Hepatocyte (in vitro differentiated cells): ENCODE data around the gene C12orf56. TPM values are rescaled to one million over a fixed set of nuclear protein-coding genes. Genes with fewer than 3 reads are reported as not detected.
"Not testable (repeated sequence)": the region's sequence is repeated elsewhere in the genome, so short reads cannot be mapped to it uniquely, and the experiment has no call there.

ENCODE experiments used
- DNase-seq: peaks from one replicate; pipeline ENCODE4 v3.0.0-alpha.2; 2016; ENCODE audit warnings: low spot score
- H2AFZ ChIP-seq: fragments of 200-600 bp; sonication (generic); 2 replicates; pipeline ENCODE4 v1.6.0; 2016; ENCODE audit warnings: antibody characterized with exemption, mild to moderate bottlenecking
- H3K27ac ChIP-seq: fragments of 200-600 bp; sonication (generic); 2 replicates; pipeline ENCODE4 v1.5.1; 2016; ENCODE audit warnings: mild to moderate bottlenecking
- H3K27me3 ChIP-seq: fragments of 200-600 bp; sonication (generic); 2 replicates; pipeline ENCODE4 v1.6.1; 2016
- H3K36me3 ChIP-seq: fragments of 200-600 bp; sonication (generic); replicated peaks from 2 replicates; pipeline ENCODE4 v1.5.1; 2016; ENCODE audit warnings: low read depth; ENCODE audit not compliant: insufficient read depth
- H3K4me1 ChIP-seq: fragments of 200-600 bp; sonication (generic); 2 replicates; pipeline ENCODE4 v1.5.1; 2016; ENCODE audit warnings: mild to moderate bottlenecking, moderate library complexity; ENCODE audit not compliant: insufficient read depth
- H3K4me2 ChIP-seq: fragments of 200-600 bp; sonication (generic); 2 replicates; pipeline ENCODE4 v1.6.0; 2016
- H3K4me3 ChIP-seq: fragments of 200-600 bp; sonication (generic); 2 replicates; pipeline ENCODE4 v1.5.1; 2016; ENCODE audit warnings: mild to moderate bottlenecking
- H3K79me2 ChIP-seq: fragments of 200-600 bp; sonication (generic); 2 replicates; pipeline ENCODE4 v1.6.0; 2017; ENCODE audit warnings: mild to moderate bottlenecking
- H3K9me2 ChIP-seq: fragments of 200-600 bp; sonication (generic); replicated peaks from 2 replicates; pipeline ENCODE4 v1.6.0; 2017; ENCODE audit warnings: mild to moderate bottlenecking; ENCODE audit not compliant: insufficient read depth
- H3K9me3 ChIP-seq: fragments of 200-600 bp; sonication (generic); 2 replicates; pipeline ENCODE4 v1.5.1; 2016; ENCODE audit warnings: low read depth, mild to moderate bottlenecking
- H4K20me1 ChIP-seq: fragments of 200-600 bp; sonication (generic); 2 replicates; pipeline ENCODE4 v1.6.0; 2016; ENCODE audit warnings: mild to moderate bottlenecking; ENCODE audit not compliant: insufficient read depth, poor library complexity, severe bottlenecking
- EZH2 ChIP-seq: fragments of 200-600 bp; sonication (generic); IDR thresholded peaks from 2 replicates; pipeline ENCODE4 v1.6.1; 2016; ENCODE audit warnings: antibody characterized with exemption, mild to moderate bottlenecking, borderline replicate concordance
- EZH2phosphoT487 ChIP-seq: fragments of 200-600 bp; sonication (generic); IDR thresholded peaks from one replicate; pipeline ENCODE4 v1.6.1; 2018; ENCODE audit warnings: antibody characterized with exemption, mild to moderate bottlenecking, low read depth, moderate library complexity; ENCODE audit not compliant: unreplicated experiment, severe bottlenecking
- WGBS: methylation state at CpG from one replicate; pipeline ENCODE4 v1.1.6; 2016; ENCODE audit warnings: low lambda C conversion rate; ENCODE audit errors: missing lambda C conversion rate; 5-methylcytosine and 5-hydroxymethylcytosine counted together
- polyA plus RNA-seq: library from polyadenylated mRNA; unstranded; fragments of >200 nt; fragmentation: Nextera tagmentation; extraction: Ambion mirVana; gene quantifications from 2 replicates; pipeline ENCODE4 v1.2.1, GENCODE V29; 2016
- total RNA-seq: library from RNA; depleted of rRNA; stranded (reverse); fragments of >200 nt; gene quantifications from 2 replicates; pipeline ENCODE4 v1.2.3, GENCODE V29; 2014
- TF ChIP-seq, protein P1 (sequence below): fragments of 200-600 bp; sonication (generic); IDR thresholded peaks from 2 replicates; pipeline ENCODE4 v1.5.1; 2016; ENCODE audit warnings: antibody characterized with exemption, mild to moderate bottlenecking; ENCODE audit not compliant: poor library complexity

C12orf56 gene
- total and polyA plus RNA-seq, 2 experiments from 2014 or later = 0.20 to 1.4 TPM

DNA sequence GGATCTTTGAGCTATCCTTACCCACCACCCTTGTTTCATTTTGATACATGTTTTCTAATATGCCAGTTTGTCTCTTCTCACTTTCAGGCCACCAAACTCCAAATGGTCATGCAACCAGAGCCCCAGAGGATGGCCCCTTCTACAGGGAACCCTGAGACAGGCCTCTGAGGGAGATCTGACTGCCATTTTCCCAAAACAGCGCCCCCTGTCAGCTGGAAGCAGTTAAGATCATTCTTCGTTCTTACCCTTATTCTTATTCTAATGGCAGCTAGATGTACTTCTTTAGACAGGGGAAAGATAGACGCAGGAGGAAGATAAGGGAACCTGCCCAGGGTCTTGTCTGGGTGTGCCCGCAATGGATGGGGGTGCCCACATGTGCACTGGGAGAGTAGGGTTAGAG lies 38.4 kb downstream of the C12orf56 start:
- H4K20me1 ChIP-seq = no peaks in the 10 kb centered on the region
- no peaks in the 10 kb centered on the region for H3K9me2 ChIP-seq
- 76% methylated on average over 4 of the region's 4 CpGs for WGBS
- no peaks in the 10 kb centered on the region for H3K36me3 ChIP-seq
- no peaks in the 10 kb centered on the region for H3K79me2 ChIP-seq
- no peaks in the 10 kb centered on the region for H3K27me3 ChIP-seq
- no peaks in the 10 kb centered on the region for H3K4me1 ChIP-seq
- TF ChIP-seq, protein P1, sequence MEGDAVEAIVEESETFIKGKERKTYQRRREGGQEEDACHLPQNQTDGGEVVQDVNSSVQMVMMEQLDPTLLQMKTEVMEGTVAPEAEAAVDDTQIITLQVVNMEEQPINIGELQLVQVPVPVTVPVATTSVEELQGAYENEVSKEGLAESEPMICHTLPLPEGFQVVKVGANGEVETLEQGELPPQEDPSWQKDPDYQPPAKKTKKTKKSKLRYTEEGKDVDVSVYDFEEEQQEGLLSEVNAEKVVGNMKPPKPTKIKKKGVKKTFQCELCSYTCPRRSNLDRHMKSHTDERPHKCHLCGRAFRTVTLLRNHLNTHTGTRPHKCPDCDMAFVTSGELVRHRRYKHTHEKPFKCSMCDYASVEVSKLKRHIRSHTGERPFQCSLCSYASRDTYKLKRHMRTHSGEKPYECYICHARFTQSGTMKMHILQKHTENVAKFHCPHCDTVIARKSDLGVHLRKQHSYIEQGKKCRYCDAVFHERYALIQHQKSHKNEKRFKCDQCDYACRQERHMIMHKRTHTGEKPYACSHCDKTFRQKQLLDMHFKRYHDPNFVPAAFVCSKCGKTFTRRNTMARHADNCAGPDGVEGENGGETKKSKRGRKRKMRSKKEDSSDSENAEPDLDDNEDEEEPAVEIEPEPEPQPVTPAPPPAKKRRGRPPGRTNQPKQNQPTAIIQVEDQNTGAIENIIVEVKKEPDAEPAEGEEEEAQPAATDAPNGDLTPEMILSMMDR = no peak
- TF ChIP-seq EZH2 = no peak
- TF ChIP-seq EZH2phosphoT487 = no peak
- H2AFZ ChIP-seq = no peak overlapping the region
- H3K27ac ChIP-seq = no peak overlapping the region
- H3K4me2 ChIP-seq = no peak overlapping the region
- H3K4me3 ChIP-seq = no peak overlapping the region
- DNase-seq = no peak
- no peaks in the 10 kb centered on the region for H3K9me3 ChIP-seq

DNA sequence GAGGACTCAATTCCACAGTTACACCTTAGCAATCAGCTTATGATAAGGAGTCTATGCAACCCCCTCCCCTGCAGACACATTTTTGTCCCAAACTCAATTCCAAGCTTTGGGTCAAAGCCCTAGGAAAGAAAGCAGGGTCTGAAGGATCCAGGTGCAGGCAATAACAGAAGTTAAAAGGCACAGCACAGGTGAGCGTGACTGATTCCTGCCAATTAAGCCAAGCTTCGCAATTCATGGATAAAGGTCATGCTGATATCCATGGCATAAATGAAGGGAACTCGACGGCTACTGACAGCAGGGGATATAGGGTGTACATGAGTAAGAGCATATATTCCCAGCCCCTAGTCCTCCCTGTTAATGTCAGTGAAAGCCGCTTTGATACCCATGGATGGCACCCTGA lies 39.3 kb downstream of the C12orf56 start:
- TF ChIP-seq, protein P1 = no peak
- TF ChIP-seq EZH2phosphoT487 (no peak), EZH2 (no peak)
- no peaks in the 10 kb centered on the region for H3K79me2 ChIP-seq

DNA sequence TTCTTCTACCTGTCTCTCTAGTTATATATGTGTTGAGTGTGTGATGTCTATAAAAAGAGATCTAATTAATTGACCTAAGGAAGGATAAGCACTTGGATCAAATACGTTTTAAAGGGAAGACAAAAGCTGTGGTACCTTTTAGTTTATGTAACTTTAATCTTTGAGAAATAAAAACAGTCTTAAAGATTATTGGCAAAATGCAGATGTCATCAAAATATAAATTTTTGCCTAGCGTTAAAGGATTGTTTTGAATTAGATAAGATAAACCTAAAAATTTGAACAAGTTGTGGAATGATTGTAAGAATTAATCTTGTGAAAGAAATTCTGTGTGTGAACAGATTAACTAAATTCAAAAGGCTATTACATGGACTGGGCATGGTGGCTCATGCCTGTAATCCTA lies 42.9 kb downstream of the C12orf56 start:
- Histone ChIP-seq H3K4me3 (no peak overlapping the region), H3K36me3 (no peaks in the 10 kb centered on the region)
- 84% methylated on average over 2 of the region's 2 CpGs for WGBS

More for the DNA sequence above, 39.3 kb downstream of the C12orf56 start:
- H3K36me3 ChIP-seq = no peaks in the 10 kb centered on the region
- no peak overlapping the region for H3K4me2 ChIP-seq
- H4K20me1 ChIP-seq = no peaks in the 10 kb centered on the region
- no peaks in the 10 kb centered on the region for H3K27me3 ChIP-seq
- no peak for DNase-seq
- no peaks in the 10 kb centered on the region for H3K9me3 ChIP-seq
- no peaks in the 10 kb centered on the region for H3K4me1 ChIP-seq
- no peak overlapping the region for H3K4me3 ChIP-seq
- no peaks in the 10 kb centered on the region for H3K9me2 ChIP-seq
- WGBS = 95% methylated on average over 5 of the region's 5 CpGs
- no peak overlapping the region for H2AFZ ChIP-seq
- H3K27ac ChIP-seq = no peak overlapping the region

DNA sequence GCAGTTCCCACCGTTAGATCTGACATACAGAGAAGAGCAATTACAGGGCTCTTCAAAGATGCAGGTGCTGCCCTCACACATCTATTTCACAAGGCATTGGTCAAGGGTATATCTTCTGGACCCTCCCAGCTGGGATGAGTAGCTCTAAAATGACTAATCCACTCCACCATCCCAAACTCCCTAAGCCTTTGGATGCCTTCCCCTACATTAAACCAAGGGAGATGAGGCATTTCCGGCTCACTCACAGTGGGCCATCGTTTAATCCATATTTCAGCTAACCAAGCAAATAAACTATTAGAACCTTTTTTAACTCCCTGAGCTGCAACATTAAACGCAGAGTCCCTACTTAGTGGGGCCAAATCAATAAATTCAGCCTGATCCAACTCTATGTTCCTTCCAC lies 45.9 kb downstream of the C12orf56 start:
- not testable (repeated sequence) for H3K27ac ChIP-seq, H4K20me1 ChIP-seq, H3K36me3 ChIP-seq, H3K27me3 ChIP-seq, H3K4me1 ChIP-seq, H3K4me3 ChIP-seq, H3K9me3 ChIP-seq, H2AFZ ChIP-seq, H3K9me2 ChIP-seq, H3K79me2 ChIP-seq, DNase-seq, H3K4me2 ChIP-seq
- WGBS = 92% methylated on average over 4 of the region's 4 CpGs

More for the DNA sequence above, 42.9 kb downstream of the C12orf56 start:
- no peaks in the 10 kb centered on the region for H3K4me1 ChIP-seq
- no peaks in the 10 kb centered on the region for H3K27me3 ChIP-seq
- no peaks in the 10 kb centered on the region for H4K20me1 ChIP-seq
- H2AFZ ChIP-seq = no peak overlapping the region
- H3K9me3 ChIP-seq = no peaks in the 10 kb centered on the region
- H3K4me2 ChIP-seq = no peak overlapping the region
- H3K27ac ChIP-seq = no peak overlapping the region
- no peak for DNase-seq
- no peaks in the 10 kb centered on the region for H3K79me2 ChIP-seq
- H3K9me2 ChIP-seq = no peaks in the 10 kb centered on the region
- TF ChIP-seq, protein P1 = no peak
- TF ChIP-seq EZH2phosphoT487 = no peak

GRCh38 chr12:64340546-64340945 lies 50.0 kb downstream of the C12orf56 start:
- not testable (repeated sequence) for H3K4me3 ChIP-seq, H4K20me1 ChIP-seq, H3K9me3 ChIP-seq, H3K27ac ChIP-seq, H3K27me3 ChIP-seq, H3K4me1 ChIP-seq, H3K36me3 ChIP-seq, H2AFZ ChIP-seq, H3K79me2 ChIP-seq, H3K4me2 ChIP-seq, H3K9me2 ChIP-seq, DNase-seq
- WGBS = 83% methylated on average over 2 of the region's 2 CpGs
